ENCODE results near the gene ECEL1. TPM values are rescaled to one million over a fixed set of nuclear protein-coding genes. Genes with fewer than 3 reads are reported as not detected.

ECEL1 gene
- total and polyA plus RNA-seq, 9 of the 15 experiments (the other 6 are each of a cell fraction or from before 2014, with no cell fraction given): 0.09 TPM; not detected in 8

- ATAC-seq: no peak
- H3K9me3 ChIP-seq (replicated peaks; ENCODE audit: control insufficient read depth, insufficient read depth, low read depth, low read length): no peaks in the 10 kb centered on the region
- FAIRE-seq: no peak
- H3K27ac ChIP-seq (ENCODE audit: extremely low read depth, low read depth, low read length): no peak overlapping the region
- in situ Hi-C loops (cut with MboI): no loop called here
- TF ChIP-seq PHB2 (IDR thresholded peaks at IDR 0.05; ENCODE audit: low read depth): no peak
- TF ChIP-seq ZNF197 (CRISPR knock-in tag; IDR thresholded peaks at IDR 0.05; ENCODE audit: low read depth): no peak
- no peak for TF ChIP-seq FOSL1 (tag; conservative IDR thresholded peaks at IDR 0.05)
- no peak for TF ChIP-seq HBP1 (CRISPR knock-in tag; IDR thresholded peaks at IDR 0.05)
- TF ChIP-seq EHMT2 (IDR thresholded peaks at IDR 0.05): no peak
- TF ChIP-seq COPS2 (conservative IDR thresholded peaks at IDR 0.05): no peak
- TF ChIP-seq GABPB1 (CRISPR knock-in tag; IDR thresholded peaks at IDR 0.05): no peak
- H3K36me3 ChIP-seq (ENCODE audit: control insufficient read depth, insufficient read depth, low read length): no peaks in the 10 kb centered on the region
- no TSS peak for BruUV-seq (replicated peaks)
- no peak overlapping the region for H3K4me2 ChIP-seq (ENCODE audit: insufficient read depth, low read length)
- no peaks in the 10 kb centered on the region for H3K79me2 ChIP-seq (ENCODE audit: control insufficient read depth, insufficient read depth, low read length)
- peaks cover 0 to 5% of the 10 kb centered on the region in 2 experiments; a peak in 1 of 5 replicates for H3K27me3 ChIP-seq (ENCODE audit: control insufficient read depth in 2 of 2, insufficient read depth in 2 of 2, low read length in 2 of 2)
- ChIA-PET POLR2A (no interaction called here), CTCF (ENCODE audit: low intra/inter-chr PET ratio) (no interaction called here)
- no peak overlapping the region for H3K9ac ChIP-seq (ENCODE audit: insufficient read depth in 1 of 2, low read depth in 2 of 2, low read length in 2 of 2)
- H3K4me1 ChIP-seq (replicated peaks in 1 of 2; ENCODE audit: control insufficient read depth in 2 of 2, insufficient read depth in 2 of 2, low read length in 2 of 2): peaks cover 0 to 12% of the 10 kb centered on the region in 2 experiments; a peak in 2 of 5 replicates
- H3K9me1 ChIP-seq (ENCODE audit: control insufficient read depth, insufficient read depth, low read length): no peaks in the 10 kb centered on the region
- no peak for DNase-seq (ENCODE audit: extremely low read depth in 1 of 4, low spot score in 3 of 4)
- H3K4me3 ChIP-seq: no peak overlapping the region
- no peak overlapping the region for H2AFZ ChIP-seq (ENCODE audit: low read depth, low read length)
- intact Hi-C loops (cut with micrococcal nuclease): loop anchor here (5.0 kb wide), 1 partner anchor 74 kb away; the partner anchor contains the start of gene PRSS56
- no peaks in the 10 kb centered on the region for H4K20me1 ChIP-seq (replicated peaks; ENCODE audit: control insufficient read depth, insufficient read depth, low read length)
- 13% methylated on average over 7 of the region's 10 CpGs for WGBS (ENCODE audit: insufficient coverage, low coverage, missing lambda C conversion rate)
Measured at GRCh38 chr2:232448304-232448690, 39.3 kb downstream of the ECEL1 start.
